Activated CD4-positive, alpha-beta memory T cell treated with anti-CD3 and anti-CD28 coated beads, Interleukin-2, amount 10 ng/mL, durations not matched to agents 7 days and 5 days (primary cell): Measurements from ENCODE around the gene EFHB. TPM values are rescaled to one million over a fixed set of nuclear protein-coding genes. Genes with fewer than 3 reads are reported as not detected.
A peak's percentile ranks its signal among the peaks of the same experiment; 100 is the strongest.
"Not testable (repeated sequence)": the region's sequence is repeated elsewhere in the genome, so short reads cannot be mapped to it uniquely, and the experiment has no call there.

ENCODE experiments used
- CTCF ChIA-PET: fragments of 350-600 bp; sonication (Branson Sonifier 250); formaldehyde crosslinking; loops from one replicate; lab custom pipeline; 2021; ENCODE audit warnings: antibody characterized with exemption, inconsistent platforms; lab: Charles Lee
- POLR2A ChIA-PET: fragments of 350-600 bp; sonication (Branson Sonifier 250); formaldehyde crosslinking; loops from one replicate; lab custom pipeline; 2021; ENCODE audit warnings: antibody characterized with exemption; lab: Charles Lee
- DNase-seq: peaks from one replicate; pipeline ENCODE4 v3.0.0-alpha.2; 2020
- H3K27ac Mint-ChIP-seq: one replicate; pipeline ENCODE4 v1.8.0; 2021; ENCODE audit warnings: mild to moderate bottlenecking, mixed read lengths
- H3K27me3 Mint-ChIP-seq: one replicate; pipeline ENCODE4 v1.8.0; 2021; ENCODE audit warnings: mixed read lengths
- H3K36me3 Mint-ChIP-seq: one replicate; pipeline ENCODE4 v1.8.0; 2021; ENCODE audit warnings: low read depth, mixed read lengths
- H3K4me1 Mint-ChIP-seq: one replicate; pipeline ENCODE4 v1.8.0; 2021; ENCODE audit warnings: mixed read lengths
- H3K4me3 Mint-ChIP-seq: one replicate; pipeline ENCODE4 v1.8.0; 2021; ENCODE audit warnings: mild to moderate bottlenecking, mixed read lengths
- H3K9me3 Mint-ChIP-seq: one replicate; pipeline ENCODE4 v1.8.0; 2021; ENCODE audit warnings: mixed read lengths
- total RNA-seq, 2 experiments: library from RNA; stranded (reverse); gene quantifications; one replicate each; pipeline ENCODE4 v1.2.3, GENCODE V29; 2021

EFHB gene
- total RNA-seq, 2 experiments from 2014 or later: 0.58 TPM; not detected in 1

DNA sequence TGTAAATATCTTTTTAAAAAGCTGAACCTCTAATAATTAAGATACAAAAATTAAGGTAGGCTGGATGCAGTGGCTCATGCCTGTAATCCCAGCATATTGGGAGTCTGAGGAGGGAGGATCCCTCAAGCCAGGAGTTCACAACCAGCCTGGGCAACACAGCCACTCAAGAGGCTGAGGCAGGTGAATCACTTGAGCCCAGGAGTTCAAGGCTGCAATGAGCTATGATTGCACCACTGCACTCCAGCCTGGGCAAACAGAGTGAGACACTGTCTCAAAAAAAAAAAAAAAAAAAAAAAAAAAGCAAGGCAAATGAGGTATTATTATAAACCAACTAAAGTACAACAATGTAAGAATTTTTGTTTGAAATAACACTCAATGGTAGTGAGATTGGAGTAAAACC, 47.6 kb downstream of the EFHB start:
- Mint-ChIP-seq H3K4me3 (no peak overlapping the region), H3K27ac (no peak overlapping the region), H3K36me3 (no peaks in the 10 kb centered on the region), H3K9me3 (no peaks in the 10 kb centered on the region), H3K27me3 (peaks cover 1% of the 10 kb centered on the region), H3K4me1 (peaks cover 7% of the 10 kb centered on the region)
- no peak for DNase-seq
- ChIA-PET CTCF (interaction anchor here (0.7 to 2.3 kb wide), 5 partner anchors 8 to 821 kb away, joined by 3 to 9 read pairs (median 5); no protein-coding TSS in a partner anchor), POLR2A (no interaction called here)

DNA sequence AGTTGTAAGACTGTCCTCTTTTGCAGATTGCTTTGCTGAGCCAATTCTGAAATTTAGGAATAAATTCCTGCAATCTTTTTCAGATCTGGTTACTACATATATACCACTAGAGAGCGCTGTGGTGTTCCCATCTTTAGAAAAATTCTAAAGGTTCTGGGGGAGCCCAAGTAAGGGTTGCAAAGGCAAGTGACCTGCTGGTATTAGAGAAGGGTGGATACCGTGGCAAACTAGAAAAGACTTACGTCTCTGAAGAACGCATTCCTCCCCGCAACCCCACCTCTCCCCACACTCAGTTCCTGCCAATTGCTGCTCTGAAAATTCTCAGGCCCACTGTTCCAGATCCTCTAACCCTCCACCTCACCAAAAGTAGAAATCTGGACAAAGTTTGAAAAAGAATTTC, 48.5 kb downstream of the EFHB start:
- Mint-ChIP-seq H3K9me3 (no peaks in the 10 kb centered on the region), H3K4me1 (peaks cover 7% of the 10 kb centered on the region), H3K4me3 (no peak overlapping the region), H3K36me3 (no peaks in the 10 kb centered on the region), H3K27me3 (peaks cover 1% of the 10 kb centered on the region), H3K27ac (no peak overlapping the region)
- ChIA-PET CTCF (interaction anchor here (0.6 to 2.3 kb wide), 5 partner anchors 12 to 519 kb away, joined by 3 to 9 read pairs (median 3); no protein-coding TSS in a partner anchor), POLR2A (no interaction called here)
- DNase-seq: peak; percentile 16

DNA sequence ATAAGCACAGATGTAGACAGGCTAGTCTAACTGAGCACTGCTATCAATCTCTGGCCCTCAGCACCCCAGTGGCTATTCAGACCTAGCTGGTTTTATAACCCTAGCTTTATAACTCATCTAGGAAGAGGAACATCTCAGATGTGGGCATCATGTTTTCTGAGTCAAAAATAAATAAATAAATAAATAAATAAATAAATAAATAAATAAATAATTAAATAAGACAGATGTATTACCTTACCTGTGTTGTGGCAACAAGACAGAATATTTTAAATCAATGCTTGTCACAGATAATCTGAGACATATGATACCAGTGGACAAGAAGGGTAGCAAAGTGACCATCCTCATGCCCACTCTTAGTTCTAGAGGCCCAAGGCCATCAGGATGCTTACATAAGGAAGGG, 52.2 kb downstream of the EFHB start:
- H3K27ac Mint-ChIP-seq: no peak overlapping the region
- peaks cover 1% of the 10 kb centered on the region for H3K27me3 Mint-ChIP-seq
- POLR2A ChIA-PET: no interaction called here
- no peak for DNase-seq
- H3K36me3 Mint-ChIP-seq: no peaks in the 10 kb centered on the region
- H3K4me1 Mint-ChIP-seq: peaks cover 7% of the 10 kb centered on the region
- CTCF ChIA-PET: no interaction called here
- no peaks in the 10 kb centered on the region for H3K9me3 Mint-ChIP-seq
- no peak overlapping the region for H3K4me3 Mint-ChIP-seq

DNA sequence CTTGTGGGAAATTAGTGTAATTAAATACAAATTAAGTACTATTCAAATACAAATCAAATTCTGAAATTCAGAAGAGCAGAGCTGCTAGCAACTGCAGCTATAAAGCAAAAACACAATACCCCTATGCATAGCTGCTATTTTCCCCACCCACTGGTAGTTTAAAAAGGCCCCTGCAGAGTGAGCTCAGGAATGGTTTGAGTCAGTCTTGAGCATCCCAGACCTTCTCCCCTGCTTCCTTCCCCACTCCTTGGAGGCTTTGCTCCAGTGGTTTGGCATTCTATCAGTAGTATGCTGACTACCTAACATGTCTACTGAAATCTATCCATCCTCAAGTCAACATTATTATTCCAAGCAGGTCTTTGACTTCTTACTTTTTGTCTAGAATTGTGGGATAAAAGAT, 53.0 kb downstream of the EFHB start:
- no peaks in the 10 kb centered on the region for H3K9me3 Mint-ChIP-seq
- no peak overlapping the region for H3K4me3 Mint-ChIP-seq
- H3K27ac Mint-ChIP-seq: no peak overlapping the region
- no peak for DNase-seq
- H3K4me1 Mint-ChIP-seq: peaks cover 5% of the 10 kb centered on the region
- H3K27me3 Mint-ChIP-seq: peaks cover 4% of the 10 kb centered on the region
- ChIA-PET POLR2A (no interaction called here), CTCF (no interaction called here)
- no peaks in the 10 kb centered on the region for H3K36me3 Mint-ChIP-seq

DNA sequence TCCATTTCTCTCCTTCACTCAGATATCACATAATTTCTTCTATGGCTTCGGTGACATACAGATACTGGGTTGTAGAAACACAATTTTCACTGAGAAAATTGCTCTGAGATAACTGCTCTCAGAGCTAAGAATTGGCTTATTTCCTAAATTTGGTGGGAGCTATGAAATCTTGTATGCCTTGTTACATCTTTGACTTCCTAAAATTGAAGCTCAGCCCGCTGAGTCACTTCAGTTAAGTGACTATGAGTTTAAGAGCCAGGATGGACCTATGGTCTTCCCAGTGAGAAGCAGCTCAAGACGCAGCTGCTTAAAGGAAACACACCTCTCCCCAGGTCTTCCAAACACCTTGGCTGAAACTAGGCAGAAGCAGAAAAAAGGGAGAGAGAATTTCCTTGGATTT, 56.4 kb downstream of the EFHB start:
- Mint-ChIP-seq H3K4me3 (no peak overlapping the region), H3K4me1 (no peaks in the 10 kb centered on the region), H3K36me3 (no peaks in the 10 kb centered on the region), H3K27me3 (peaks cover 4% of the 10 kb centered on the region), H3K27ac (no peak overlapping the region), H3K9me3 (no peaks in the 10 kb centered on the region)
- ChIA-PET POLR2A (no interaction called here), CTCF (no interaction called here)
- DNase-seq: no peak

DNA sequence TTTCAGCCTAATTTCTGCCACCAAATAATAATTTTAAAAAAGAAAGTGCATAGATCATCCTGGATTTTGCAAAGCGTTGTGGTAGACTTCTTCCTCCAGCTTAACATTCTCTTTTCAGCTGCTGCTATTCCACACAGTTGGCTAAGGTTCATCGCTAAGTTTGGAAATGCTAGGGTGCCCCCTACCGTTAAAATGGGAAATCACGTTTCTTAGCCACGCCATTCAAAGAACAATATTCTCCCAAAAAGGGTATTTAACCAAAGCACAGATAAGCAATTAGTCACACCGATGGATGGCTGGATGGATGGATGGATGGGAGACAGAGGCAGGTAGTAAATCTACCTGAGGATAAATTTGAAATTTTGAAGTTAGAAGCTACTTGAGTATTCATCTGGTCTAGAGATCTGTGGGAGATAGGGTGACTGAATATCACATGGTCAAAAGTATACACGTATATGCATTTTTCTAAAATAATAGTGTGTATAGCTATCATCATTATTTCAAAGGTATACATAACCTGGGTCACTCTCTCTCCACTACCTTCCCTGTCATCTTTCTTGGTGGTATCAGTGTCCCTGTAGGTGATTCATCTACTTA, 67.2 kb downstream of the EFHB start:
- Mint-ChIP-seq H3K4me3 (no peak overlapping the region), H3K36me3 (no peaks in the 10 kb centered on the region), H3K9me3 (no peaks in the 10 kb centered on the region), H3K4me1 (no peaks in the 10 kb centered on the region), H3K27ac (no peak overlapping the region), H3K27me3 (peaks cover 12% of the 10 kb centered on the region)
- ChIA-PET POLR2A (no interaction called here), CTCF (interaction anchor here (0.8 to 3.3 kb wide), 9 partner anchors 9 to 802 kb away, joined by 3 to 32 read pairs (median 4); no protein-coding TSS in a partner anchor)
- peak; percentile 22 for DNase-seq

DNA sequence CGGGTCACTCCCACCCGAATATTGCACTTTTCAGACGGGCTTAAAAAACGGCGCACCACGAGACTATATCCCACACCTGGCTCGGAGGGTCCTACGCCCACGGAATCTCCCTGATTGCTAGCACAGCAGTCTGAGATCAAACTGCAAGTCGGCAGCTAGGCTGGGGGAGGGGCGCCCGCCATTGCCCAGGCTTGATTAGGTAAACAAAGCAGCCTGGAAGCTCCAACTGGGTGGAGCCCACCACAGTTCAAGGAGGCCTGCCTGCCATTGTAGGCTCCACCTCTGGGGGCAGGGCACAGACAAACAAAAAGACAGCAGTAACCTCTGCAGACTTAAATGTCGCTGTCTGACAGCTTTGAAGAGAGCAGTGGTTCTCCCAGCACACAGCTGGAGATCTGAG, 78.7 kb downstream of the EFHB start:
- H3K4me3 Mint-ChIP-seq, POLR2A ChIA-PET, H3K27ac Mint-ChIP-seq, DNase-seq, H3K9me3 Mint-ChIP-seq, H3K36me3 Mint-ChIP-seq, H3K4me1 Mint-ChIP-seq, H3K27me3 Mint-ChIP-seq, CTCF ChIA-PET: not testable (repeated sequence)

DNA sequence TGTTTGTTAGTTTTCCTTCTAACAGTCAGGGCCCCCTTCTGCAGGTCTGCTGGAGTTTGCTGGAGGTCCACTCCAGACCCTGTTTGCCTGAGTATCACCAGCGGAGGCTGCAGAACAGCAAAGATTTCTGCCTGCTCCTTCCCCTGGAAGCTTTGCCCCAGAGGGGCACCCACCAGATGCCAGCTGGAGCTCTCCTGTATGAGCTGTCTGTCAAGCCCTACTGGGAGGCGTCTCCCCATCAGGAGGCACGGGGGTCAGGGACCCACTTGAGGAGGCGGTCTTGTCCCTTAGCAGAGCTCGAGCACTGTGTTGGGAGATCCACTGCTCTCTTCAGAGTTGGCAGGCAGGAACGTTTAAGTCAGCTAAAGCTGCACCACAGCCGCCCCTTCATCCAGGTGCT, 87.4 kb downstream of the EFHB start:
- POLR2A ChIA-PET, H3K36me3 Mint-ChIP-seq, H3K27me3 Mint-ChIP-seq, DNase-seq, H3K9me3 Mint-ChIP-seq, H3K27ac Mint-ChIP-seq, H3K4me3 Mint-ChIP-seq, H3K4me1 Mint-ChIP-seq, CTCF ChIA-PET: not testable (repeated sequence)

Other genes with a start within 250 kb of the EFHB start
- 10 to 100 TPM; 60.0 to 64.5 TPM for gene RAB5A, start 12.9 kb upstream of the EFHB start, total RNA-seq
- gene PP2D1, start 78.0 kb upstream of the EFHB start, total RNA-seq: not detected
- 100 to 1,000 TPM; 129 to 134 TPM for gene KAT2B, start 106.2 kb upstream of the EFHB start, total RNA-seq